Upper lobe of left lung (tissue), 6 donors: ENCODE data around the gene RTEL1. TPM values are rescaled to one million over a fixed set of nuclear protein-coding genes. Genes with fewer than 3 reads are reported as not detected.

Experiments
- ATAC-seq, 2 donors: fragments of 200-7000 bp; cut with Tn5 transposase; one replicate each; pipeline ENCODE4 v1.9.1; 2022; ENCODE audit warnings: mild to moderate bottlenecking in 2 of 2, moderate library complexity in 2 of 2; ENCODE audit not compliant: low FRiP score in 2 of 2
- DNase-seq, 2 donors: peaks; one replicate each; pipeline ENCODE4 v3.0.0-alpha.2; 2019 to 2020
- H3K27ac ChIP-seq, 4 donors: fragments of 200-600 bp; sonication (generic); one replicate each; pipeline ENCODE4 v1.5.1; 2016 to 2019
- H3K27me3 ChIP-seq, 4 donors: fragments of 200-600 bp; sonication (generic); one replicate each; pipeline ENCODE4 v1.5.1; 2017 to 2019
- H3K36me3 ChIP-seq, 4 donors: fragments of 200-600 bp; sonication (generic); one replicate each; pipeline ENCODE4 v1.5.1; 2016 to 2019
- H3K4me1 ChIP-seq, 4 donors: fragments of 200-600 bp; sonication (generic); one replicate each; pipeline ENCODE4 v1.5.1; 2018 to 2019
- H3K4me3 ChIP-seq, 4 donors: fragments of 200-600 bp; sonication (generic); one replicate each; pipeline ENCODE4 v1.5.1; 2017 to 2019; ENCODE audit warnings: mild to moderate bottlenecking in 2 of 4, moderate library complexity in 1 of 4
- H3K9me3 ChIP-seq, 4 donors: fragments of 200-600 bp; sonication (generic); one replicate each; pipeline ENCODE4 v1.5.1; 2018 to 2019
- CTCF ChIP-seq, 6 experiments: fragments of 450-650 bp in 4 of 6; fragments of 200-600 bp in 2 of 6; sonication (generic) in 2 of 6; IDR thresholded peaks; one replicate each; pipeline ENCODE4 v1.5.1; 2016 to 2019; ENCODE audit warnings: antibody characterized with exemption in 6 of 6
- EP300 ChIP-seq, 4 donors: sonication (generic); formaldehyde crosslinking; IDR thresholded peaks; one replicate each; pipeline ENCODE4 v1.5.1; 2017; ENCODE audit warnings: antibody characterized with exemption in 4 of 4, control low read depth in 2 of 4
- POLR2A ChIP-seq, 4 donors: fragments of 450-650 bp; IDR thresholded peaks; one replicate each; pipeline ENCODE4 v1.5.1; 2016 to 2017; ENCODE audit warnings: antibody characterized with exemption in 4 of 4, mild to moderate bottlenecking in 2 of 4
- POLR2AphosphoS5 ChIP-seq, 2 donors: sonication (generic); formaldehyde crosslinking; IDR thresholded peaks; one replicate each; pipeline ENCODE4 v1.5.1; 2017; ENCODE audit warnings: antibody characterized with exemption in 2 of 2
- WGBS, 2 donors: methylation state at CpG; one replicate each; pipeline ENCODE4 v1.1.5; 2017 to 2018; 5-methylcytosine and 5-hydroxymethylcytosine counted together
- total RNA-seq, 6 donors: library from RNA; depleted of rRNA in 4 of 6; stranded (reverse); fragments of >200 nt in 4 of 6; gene quantifications; one replicate each; pipeline versions ENCODE4 v1.1.0 to v1.2.1, GENCODE V29; 2016 to 2021
- donor health status: DM: no; HTN: no; CAD: no; lungs with moderate emphysema.
- donor health status: DM: no; HTN: yes; CAD: no; lungs with severe emphysema.

RTEL1 gene
- total RNA-seq = 10 to 100 TPM in 5 of 6 donors, 1 to 10 TPM in 1; 8.6 to 73.3 (median 32.5) TPM

- Histone ChIP-seq H3K36me3 (peaks cover 6 to 30% (median 23%) of the 10 kb centered on the region in 4 donors), H3K4me1 (peaks cover 25 to 34% (median 32%) of the 10 kb centered on the region in 4 donors), H3K27me3 (no peaks in the 10 kb centered on the region), H3K9me3 (no peaks in the 10 kb centered on the region), H3K27ac (peak within 1 kb of the TSS; percentile 84 to 91 (median 90)), H3K4me3 (peak within 1 kb of the TSS; percentile 74 to 89 (median 82))
- ATAC-seq = peak; percentile 95 to 98
- TF ChIP-seq POLR2A (IDR thresholded peaks at IDR 0.05) (peak in 3 of 4 donors; percentile 22 to 61 (median 22)), EP300 (IDR thresholded peaks at IDR 0.05) (no peak), CTCF (IDR thresholded peaks at IDR 0.05) (peak in 4 of 6 experiments; percentile 23 to 65 (median 40)), POLR2AphosphoS5 (IDR thresholded peaks at IDR 0.05) (peak; percentile 56 to 83)
- peak; percentile 94 to 98 for DNase-seq
- WGBS, 2 donors = 5 to 10% methylated on average over 24 to 60 of the region's 73 CpGs
Observed at GRCh38 chr20:63657937-63658748, at the start of gene RTEL1. Gene RTEL1 (plus strand): TSS chr20:63658312. CDS start chr20:63659403, 1,091 bp downstream.

- Histone ChIP-seq H3K36me3 (peaks cover 0 to 16% (median 5%) of the 10 kb centered on the region in 4 donors), H3K4me1 (peaks cover 0 to 7% (median 2%) of the 10 kb centered on the region in 4 donors), H3K27ac (no peak overlapping the region), H3K9me3 (no peaks in the 10 kb centered on the region), H3K4me3 (no peak overlapping the region), H3K27me3 (no peaks in the 10 kb centered on the region)
- ATAC-seq (no peak), DNase-seq (no peak)
- 88 to 90% methylated on average over 10 to 15 of the region's 17 CpGs for WGBS, 2 donors
- TF ChIP-seq POLR2AphosphoS5 (IDR thresholded peaks at IDR 0.05) (no peak), EP300 (IDR thresholded peaks at IDR 0.05) (no peak), POLR2A (IDR thresholded peaks at IDR 0.05) (no peak), CTCF (IDR thresholded peaks at IDR 0.05) (no peak)
Observed at GRCh38 chr20:63610581-63611435, 47.3 kb upstream of the RTEL1 start.

- H3K27me3 ChIP-seq = no peaks in the 10 kb centered on the region
- H3K36me3 ChIP-seq = peaks cover 0 to 24% (median 11%) of the 10 kb centered on the region in 4 donors
- no peak for DNase-seq
- H3K9me3 ChIP-seq = no peaks in the 10 kb centered on the region
- no peak for ATAC-seq
- H3K4me3 ChIP-seq = no peak overlapping the region
- 91 to 94% methylated on average over 6 to 10 of the region's 10 CpGs for WGBS, 2 donors
- H3K4me1 ChIP-seq = peaks cover 0 to 2% (median under 1%) of the 10 kb centered on the region in 4 donors
- TF ChIP-seq POLR2AphosphoS5 (IDR thresholded peaks at IDR 0.05) = no peak
- no peak for TF ChIP-seq CTCF (IDR thresholded peaks at IDR 0.05)
- no peak for TF ChIP-seq EP300 (IDR thresholded peaks at IDR 0.05)
- no peak for TF ChIP-seq POLR2A (IDR thresholded peaks at IDR 0.05)
- no peak overlapping the region for H3K27ac ChIP-seq
Observed at GRCh38 chr20:63611646-63612045, 46.5 kb upstream of the RTEL1 start.

GRCh38 chr20:63612276-63612931 is 45.7 kb upstream of the RTEL1 start:
- Histone ChIP-seq H3K36me3 (peaks cover 0 to 31% (median 18%) of the 10 kb centered on the region in 4 donors), H3K27me3 (no peaks in the 10 kb centered on the region), H3K4me1 (no peaks in the 10 kb centered on the region), H3K4me3 (no peak overlapping the region), H3K27ac (peak overlapping the region in 2 of 4 donors; percentile 21 to 42), H3K9me3 (no peaks in the 10 kb centered on the region)
- DNase-seq (peak in 1 of 2 donors; percentile 40), ATAC-seq (peak; percentile 46 to 80)
- WGBS, 2 donors = 72 to 75% methylated on average over 18 to 20 of the region's 20 CpGs
- TF ChIP-seq POLR2AphosphoS5 (IDR thresholded peaks at IDR 0.05) = peak in 1 of 2 donors; percentile 16
- no peak for TF ChIP-seq CTCF (IDR thresholded peaks at IDR 0.05)
